H9 (cell line): ENCODE data around the gene AKAP9. TPM values are rescaled to one million over a fixed set of nuclear protein-coding genes. Genes with fewer than 3 reads are reported as not detected.
A peak's percentile ranks its signal among the peaks of the same experiment; 100 is the strongest.

Experiments
- DNase-seq: peaks from one replicate; pipeline ENCODE4 v3.0.0-alpha.2; 2017
- H2AFZ ChIP-seq: one replicate; pipeline ENCODE4 v1.6.1; 2013; ENCODE audit warnings: mild to moderate bottlenecking, low read length, control low read depth, moderate library complexity
- H2AK5ac ChIP-seq: 2 replicates; pipeline ENCODE4 v1.6.1; 2013; ENCODE audit warnings: low read length, control low read depth, mixed read lengths; ENCODE audit not compliant: insufficient read length
- H2BK120ac ChIP-seq: one replicate; pipeline ENCODE4 v1.6.1; 2013; ENCODE audit warnings: low read depth, mild to moderate bottlenecking, low read length, control low read depth, inconsistent platforms; ENCODE audit not compliant: poor library complexity, severe bottlenecking
- H2BK12ac ChIP-seq: 2 replicates; pipeline ENCODE4 v1.6.1; 2013; ENCODE audit warnings: low read length, control low read depth, mixed read lengths, low read depth; ENCODE audit not compliant: insufficient read length
- H2BK15ac ChIP-seq: 2 replicates; pipeline ENCODE4 v1.6.1; 2013; ENCODE audit warnings: low read depth, low read length, control low read depth
- H2BK20ac ChIP-seq: one replicate; pipeline ENCODE4 v1.6.1; 2013; ENCODE audit warnings: low read depth, mild to moderate bottlenecking, low read length, control low read depth, inconsistent platforms; ENCODE audit not compliant: poor library complexity, severe bottlenecking
- H2BK5ac ChIP-seq: 2 replicates; pipeline ENCODE4 v1.6.1; 2013; ENCODE audit warnings: low read length, control low read depth, mixed read lengths; ENCODE audit not compliant: insufficient read length
- H3K14ac ChIP-seq: 2 replicates; pipeline ENCODE4 v1.6.1; 2013; ENCODE audit warnings: low read length, control low read depth; ENCODE audit not compliant: insufficient read depth
- H3K18ac ChIP-seq: 2 replicates; pipeline ENCODE4 v1.6.1; 2013; ENCODE audit warnings: low read depth, mild to moderate bottlenecking, mixed read lengths, low read length, control low read depth; ENCODE audit not compliant: insufficient read length
- H3K23ac ChIP-seq: 2 replicates; pipeline ENCODE4 v1.6.1; 2013; ENCODE audit warnings: low read length, control low read depth, mixed read lengths, low read depth; ENCODE audit not compliant: insufficient read length
- H3K23me2 ChIP-seq: 2 replicates; pipeline ENCODE4 v1.6.1; 2013; ENCODE audit warnings: low read depth, mild to moderate bottlenecking, mixed read lengths, low read length, control low read depth; ENCODE audit not compliant: insufficient read length, poor library complexity, severe bottlenecking
- H3K27ac ChIP-seq: 2 replicates; pipeline ENCODE4 v1.5.1; 2013; ENCODE audit warnings: low read length, control low read depth, mixed read lengths, low read depth; ENCODE audit not compliant: insufficient read length
- H3K27me3 ChIP-seq: 2 replicates; pipeline ENCODE4 v1.6.1; 2013; ENCODE audit warnings: low read length, control low read depth, inconsistent platforms; ENCODE audit not compliant: insufficient read depth
- H3K4ac ChIP-seq: 2 replicates; pipeline ENCODE4 v1.6.1; 2013; ENCODE audit warnings: low read depth, mild to moderate bottlenecking, control low read depth, inconsistent platforms, low read length, moderate library complexity
- H3K4me1 ChIP-seq: 2 replicates; pipeline ENCODE4 v1.6.1; 2013; ENCODE audit warnings: low read length, control low read depth, inconsistent platforms; ENCODE audit not compliant: insufficient read depth
- H3K4me2 ChIP-seq: 2 replicates; pipeline ENCODE4 v1.6.1; 2013; ENCODE audit warnings: low read length, control low read depth, mixed read lengths; ENCODE audit not compliant: insufficient read length, insufficient read depth
- H3K56ac ChIP-seq: 2 replicates; pipeline ENCODE4 v1.6.1; 2013; ENCODE audit warnings: low read depth, mild to moderate bottlenecking, mixed read lengths, low read length, control low read depth; ENCODE audit not compliant: insufficient read length
- H3K79me1 ChIP-seq: 2 replicates; pipeline ENCODE4 v1.6.1; 2013; ENCODE audit warnings: low read depth, mild to moderate bottlenecking, moderate library complexity, low read length, control low read depth, inconsistent platforms; ENCODE audit not compliant: insufficient read depth, poor library complexity, severe bottlenecking
- H3K79me2 ChIP-seq: 2 replicates; pipeline ENCODE4 v1.6.1; 2013; ENCODE audit warnings: low read length, control low read depth, inconsistent platforms; ENCODE audit not compliant: insufficient read depth
- H3K9ac ChIP-seq: 2 replicates; pipeline ENCODE4 v1.6.1; 2013; ENCODE audit warnings: low read length, control low read depth, mixed read lengths; ENCODE audit not compliant: insufficient read length; ENCODE audit errors: extremely low read depth
- H3K9me3 ChIP-seq: one replicate; pipeline ENCODE4 v1.6.1; 2013; ENCODE audit warnings: low read depth, low read length, inconsistent platforms; ENCODE audit not compliant: control insufficient read depth
- H3T11ph ChIP-seq: one replicate; pipeline ENCODE4 v1.6.1; 2013; ENCODE audit warnings: mild to moderate bottlenecking, low read length, control low read depth, inconsistent platforms
- H4K20me1 ChIP-seq: one replicate; pipeline ENCODE4 v1.6.1; 2013; ENCODE audit not compliant: control insufficient read depth, insufficient read length, insufficient read depth
- H4K5ac ChIP-seq: 2 replicates; pipeline ENCODE4 v1.6.1; 2013; ENCODE audit warnings: low read depth, mild to moderate bottlenecking, mixed read lengths, low read length, control low read depth; ENCODE audit not compliant: insufficient read length
- H4K8ac ChIP-seq: replicated peaks from 2 replicates; pipeline ENCODE4 v1.6.1; 2013; ENCODE audit warnings: low read length, control low read depth, mixed read lengths, low read depth; ENCODE audit not compliant: insufficient read length
- H4K91ac ChIP-seq: 2 replicates; pipeline ENCODE4 v1.6.1; 2013; ENCODE audit warnings: low read depth, mild to moderate bottlenecking, moderate library complexity, mixed read lengths, low read length, control low read depth; ENCODE audit not compliant: insufficient read length
- H3K27ac Mint-ChIP-seq, 3 experiments: 2 replicates in 2 of 3; 3 replicates in 1 of 3; pipeline ENCODE4 v1.8.0; 2020 to 2021; ENCODE audit warnings: mixed read lengths in 3 of 3, mild to moderate bottlenecking in 1 of 3, moderate library complexity in 1 of 3
- H3K27me3 Mint-ChIP-seq: 2 replicates; pipeline ENCODE4 v1.8.0; 2021; ENCODE audit warnings: low read depth, mild to moderate bottlenecking, moderate library complexity, mixed read lengths
- H3K36me3 Mint-ChIP-seq, 3 experiments: 2 replicates in 2 of 3; 3 replicates in 1 of 3; pipeline ENCODE4 v1.8.0; 2020 to 2021; ENCODE audit warnings: low read depth in 3 of 3, mixed read lengths in 3 of 3; ENCODE audit not compliant: insufficient read depth in 1 of 3
- H3K4me1 Mint-ChIP-seq, 2 experiments: 2 replicates each; pipeline ENCODE4 v1.8.0; 2020; ENCODE audit warnings: mixed read lengths in 2 of 2
- H3K4me3 Mint-ChIP-seq, 2 experiments: 2 replicates in 1 of 2; 3 replicates in 1 of 2; pipeline ENCODE4 v1.8.0; 2020 to 2021; ENCODE audit warnings: mild to moderate bottlenecking in 2 of 2, mixed read lengths in 2 of 2, moderate library complexity in 1 of 2
- H3K9me3 Mint-ChIP-seq, 2 experiments: 2 replicates in 1 of 2; 3 replicates in 1 of 2; pipeline ENCODE4 v1.8.0; 2020; ENCODE audit warnings: mild to moderate bottlenecking in 2 of 2, mixed read lengths in 2 of 2, moderate library complexity in 1 of 2
- CTCF ChIP-seq: fragments of 200-600 bp; sonication (generic); conservative IDR thresholded peaks from 3 replicates; pipeline ENCODE4 v1.8.0; 2021; ENCODE audit warnings: antibody characterized with exemption, mild to moderate bottlenecking
- WGBS: extraction: QIAGEN DNeasy Blood & Tissue Kit; methylation state at CpG from one replicate; pipeline ENCODE4 v1.1.7; 2013; ENCODE audit warnings: missing lambda C conversion rate, low lambda C conversion rate, mixed read lengths; ENCODE audit not compliant: insufficient read length; ENCODE audit errors: extremely low coverage; 5-methylcytosine and 5-hydroxymethylcytosine counted together
- long read RNA-seq: library from polyadenylated mRNA; unstranded; transcript quantifications from one replicate; pipeline ENCODE4 v2.0.0, GENCODE V29; 2020
- total RNA-seq: library from RNA; stranded (reverse); gene quantifications from 2 replicates; pipeline ENCODE4 v1.2.1, GENCODE V29; 2021

The AKAP9 gene
- total RNA-seq = 21.5 and 22.4 TPM in 2 replicates
- long read RNA-seq, transcript AKAP9-205 (7 exons, 1,356 nt) = major isoform, 16 of 32 reads
- long read RNA-seq, partial matches to known transcripts = 13 of 32 reads
- long read RNA-seq, other reads (novel, unspliced or antisense) = 3 of 32 reads

DNA sequence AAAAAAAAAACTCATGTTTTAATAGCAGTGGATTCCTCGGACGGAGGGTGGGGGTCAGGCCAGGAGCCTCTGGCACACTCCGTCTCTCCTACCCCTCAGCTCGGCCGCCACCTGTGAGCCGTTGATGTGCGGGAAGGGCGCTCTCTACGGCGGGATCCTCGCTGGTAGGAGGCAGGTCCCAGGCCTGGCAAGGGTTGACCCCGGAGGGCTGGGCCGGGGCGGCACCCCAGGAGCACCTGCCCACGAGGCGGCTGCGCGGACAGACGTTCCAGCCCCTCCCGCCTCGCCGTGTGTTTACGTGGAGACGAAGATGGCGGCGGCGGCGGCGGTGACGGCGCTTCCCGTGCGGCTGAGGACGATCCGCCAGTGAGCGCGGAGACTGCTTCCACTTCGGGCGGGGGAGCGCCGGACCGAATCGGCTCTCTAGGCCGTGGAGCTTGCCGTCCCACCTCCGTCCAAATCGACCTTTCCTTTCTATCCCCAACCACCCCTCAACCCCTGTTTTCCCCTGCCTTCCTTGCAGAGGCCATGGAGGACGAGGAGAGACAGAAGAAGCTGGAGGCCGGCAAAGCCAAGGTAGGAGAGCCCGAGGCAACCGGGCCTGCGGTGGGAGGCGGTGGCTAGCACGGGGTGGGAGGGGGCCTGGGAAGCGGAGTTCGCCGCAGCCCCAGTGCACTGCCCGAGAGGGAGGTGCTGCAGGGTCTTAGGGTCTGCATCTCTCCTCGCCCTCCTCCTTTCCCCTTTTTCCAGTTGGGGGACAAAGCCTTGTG is at the start of gene AKAP9:
AKAP9 (plus strand) TSS at position 291 of the 770 bp plus-strand sequence; CDS start at position 529, 238 bp downstream.
- Histone ChIP-seq H3K4me1 (no peaks in the 10 kb centered on the region), H3K27ac (peak within 1 kb of the TSS; percentile 49), H3K79me2 (peaks cover 1% of the 10 kb centered on the region; the same call in 1 of the 2 replicates)

More for the DNA sequence above, at the start of gene AKAP9:
- Histone ChIP-seq H3K56ac (no peak within 1 kb of the TSS), H3K79me1 (no peaks in the 10 kb centered on the region), H3K18ac (peak within 1 kb of the TSS; percentile 97), H2BK120ac (no peak within 1 kb of the TSS), H4K91ac (no peak within 1 kb of the TSS), H2BK5ac (no peak within 1 kb of the TSS), H3K27me3 (peaks cover 6% of the 10 kb centered on the region; the same call in 1 of the 2 replicates), H2AK5ac (no peak within 1 kb of the TSS), H3K23me2 (peaks cover 5% of the 10 kb centered on the region), H2BK12ac (peak within 1 kb of the TSS; percentile 55), H4K5ac (peak within 1 kb of the TSS; percentile 92), H3K14ac (peak within 1 kb of the TSS; percentile 99), H2BK15ac (no peak within 1 kb of the TSS), H3K23ac (no peak within 1 kb of the TSS), H4K8ac (no peak within 1 kb of the TSS), H3K4me2 (peak within 1 kb of the TSS; percentile 62), H3K9me3 (no peaks in the 10 kb centered on the region), H4K20me1 (no peaks in the 10 kb centered on the region), H3T11ph (no peak within 1 kb of the TSS), H2AFZ (no peak within 1 kb of the TSS), H2BK20ac (no peak within 1 kb of the TSS), H3K4ac (no peak within 1 kb of the TSS), H3K9ac (peak within 1 kb of the TSS; percentile 99)
- Mint-ChIP-seq H3K4me1 (peaks cover 13 to 22% of the 10 kb centered on the region in 2 experiments), H3K4me3 (peak within 1 kb of the TSS; percentile 95), H3K27ac (peak within 1 kb of the TSS; percentile 96 to 98 (median 98)), H3K9me3 (no peaks in the 10 kb centered on the region; a peak in 1 of 5 replicates), H3K27me3 (peaks cover 41% of the 10 kb centered on the region), H3K36me3 (no peaks in the 10 kb centered on the region)
- no peak for TF ChIP-seq CTCF
- DNase-seq = peak; percentile 87
- WGBS = no CpG with 5 or more reads among the region's 59 CpGs
